GM23338 (cell line): Measurements from ENCODE around the gene SIL1. TPM values are rescaled to one million over a fixed set of nuclear protein-coding genes. Genes with fewer than 3 reads are reported as not detected.

Source experiments
- ATAC-seq: fragments of 200-7000 bp; cut with Tn5 transposase; 3 replicates; pipeline ENCODE4 v1.9.1; 2020
- DNase-seq: peaks from one replicate; pipeline ENCODE4 v3.0.0-alpha.2; 2015; ENCODE audit warnings: low spot score
- H2AFZ ChIP-seq: fragments of 200-600 bp; sonication (generic); 2 replicates; pipeline ENCODE4 v1.8.0; 2016; ENCODE audit warnings: antibody characterized with exemption, mild to moderate bottlenecking, moderate library complexity
- H3F3A ChIP-seq: fragments of 200-600 bp; sonication (generic); replicated peaks from 2 replicates; pipeline ENCODE4 v1.8.0; 2017; ENCODE audit warnings: antibody characterized with exemption, mixed run types, low read depth
- H3K27ac ChIP-seq: fragments of 200-600 bp; sonication (generic); 2 replicates; pipeline ENCODE4 v1.6.1; 2016; ENCODE audit warnings: low read depth
- H3K27me3 ChIP-seq: fragments of 200-600 bp; sonication (generic); 2 replicates; pipeline ENCODE4 v1.8.0; 2016; ENCODE audit warnings: mild to moderate bottlenecking, mixed run types, moderate library complexity; ENCODE audit not compliant: insufficient read depth
- H3K36me3 ChIP-seq: fragments of 200-600 bp; sonication (generic); 2 replicates; pipeline ENCODE4 v1.8.0; 2016; ENCODE audit warnings: mild to moderate bottlenecking; ENCODE audit not compliant: insufficient read depth
- H3K4me1 ChIP-seq: fragments of 200-600 bp; sonication (generic); 2 replicates; pipeline ENCODE4 v1.8.0; 2016; ENCODE audit warnings: mild to moderate bottlenecking, moderate library complexity; ENCODE audit not compliant: insufficient read depth
- H3K4me2 ChIP-seq: fragments of 200-600 bp; sonication (generic); 2 replicates; pipeline ENCODE4 v1.7.1; 2017; ENCODE audit warnings: mixed run types
- H3K4me3 ChIP-seq: fragments of 200-600 bp; sonication (generic); 2 replicates; pipeline ENCODE4 v1.6.1; 2016; ENCODE audit warnings: mixed run types
- H3K79me2 ChIP-seq: fragments of 200-600 bp; sonication (generic); replicated peaks from 2 replicates; pipeline ENCODE4 v1.8.0; 2017; ENCODE audit warnings: mild to moderate bottlenecking; ENCODE audit not compliant: insufficient read depth
- H3K9me2 ChIP-seq: fragments of 200-600 bp; sonication (generic); 2 replicates; pipeline ENCODE4 v1.8.0; 2017; ENCODE audit not compliant: insufficient read depth
- H4K20me1 ChIP-seq: fragments of 200-600 bp; sonication (generic); replicated peaks from 2 replicates; pipeline ENCODE4 v1.8.0; 2017; ENCODE audit warnings: mild to moderate bottlenecking; ENCODE audit not compliant: insufficient read depth
- H3K27ac Mint-ChIP-seq: 2 replicates; pipeline ENCODE4 v1.8.0; 2020; ENCODE audit warnings: inconsistent platforms, mild to moderate bottlenecking, moderate library complexity, mixed read lengths
- H3K27me3 Mint-ChIP-seq: 3 replicates; pipeline ENCODE4 v1.8.0; 2022; ENCODE audit warnings: low read depth, mild to moderate bottlenecking, moderate library complexity, mixed read lengths, inconsistent platforms; ENCODE audit not compliant: insufficient read depth, poor library complexity
- H3K36me3 Mint-ChIP-seq: 3 replicates; pipeline ENCODE4 v1.8.0; 2021; ENCODE audit warnings: low read depth, mild to moderate bottlenecking, inconsistent platforms, moderate library complexity, mixed read lengths
- H3K4me1 Mint-ChIP-seq: 3 replicates; pipeline ENCODE4 v1.8.0; 2020; ENCODE audit warnings: mild to moderate bottlenecking, inconsistent platforms, mixed read lengths
- H3K4me3 Mint-ChIP-seq: 3 replicates; pipeline ENCODE4 v1.8.0; 2021; ENCODE audit warnings: moderate library complexity, mild to moderate bottlenecking, inconsistent platforms, mixed read lengths
- H3K9me3 Mint-ChIP-seq: 3 replicates; pipeline ENCODE4 v1.8.0; 2020; ENCODE audit warnings: moderate library complexity, mild to moderate bottlenecking, inconsistent platforms, mixed read lengths
- CREB1 ChIP-seq: fragments of 250-450 bp; sonication (Bioruptor Pico); IDR thresholded peaks from 2 replicates; pipeline ENCODE4 v1.5.0; 2020; ENCODE audit warnings: low read depth, mild to moderate bottlenecking, moderate library complexity
- EZH2 ChIP-seq: fragments of 200-600 bp; sonication (generic); IDR thresholded peaks from one replicate; pipeline ENCODE4 v1.8.0; 2017; ENCODE audit warnings: antibody characterized with exemption, mild to moderate bottlenecking, low read depth; ENCODE audit not compliant: unreplicated experiment
- EZH2phosphoT487 ChIP-seq: fragments of 200-600 bp; sonication (generic); IDR thresholded peaks from one replicate; pipeline ENCODE4 v1.8.1; 2018; ENCODE audit warnings: antibody characterized with exemption; ENCODE audit not compliant: unreplicated experiment
- JUNB ChIP-seq: IDR thresholded peaks from one replicate; pipeline ENCODE4 v1.6.1; 2016; ENCODE audit warnings: antibody characterized with exemption; ENCODE audit not compliant: unreplicated experiment
- POLR2AphosphoS5 ChIP-seq: IDR thresholded peaks from 2 replicates; pipeline ENCODE4 v1.6.1; 2016; ENCODE audit warnings: antibody characterized with exemption, low read depth
- REST ChIP-seq: IDR thresholded peaks from one replicate; pipeline ENCODE4 v1.6.1; 2018; ENCODE audit warnings: antibody characterized with exemption; ENCODE audit not compliant: unreplicated experiment
- STAT1 ChIP-seq: IDR thresholded peaks from one replicate; pipeline ENCODE4 v1.6.1; 2016; ENCODE audit warnings: antibody characterized with exemption; ENCODE audit not compliant: unreplicated experiment
- ZNF114 ChIP-seq: fragments of 250-450 bp; sonication (Bioruptor Pico); IDR thresholded peaks from 2 replicates; pipeline ENCODE4 v1.5.0; 2020; ENCODE audit warnings: mild to moderate bottlenecking, moderate library complexity
- ZNF331 ChIP-seq: fragments of 250-450 bp; sonication (Bioruptor Pico); IDR thresholded peaks from 2 replicates; pipeline ENCODE4 v1.5.0; 2020; ENCODE audit warnings: low read depth, mild to moderate bottlenecking, moderate library complexity
- ZNF462 ChIP-seq: fragments of 250-450 bp; sonication (Bioruptor Pico); IDR thresholded peaks from 2 replicates; pipeline ENCODE4 v1.5.0; 2020; ENCODE audit warnings: mild to moderate bottlenecking, moderate library complexity
- polyA plus RNA-seq: library from polyadenylated mRNA; unstranded; fragments of >200 nt; fragmentation: Nextera tagmentation; extraction: Ambion mirVana; gene quantifications from 2 replicates; pipeline ENCODE4 v1.2.1, GENCODE V29; 2016
- total RNA-seq: library from RNA; depleted of rRNA; stranded (reverse); fragments of >200 nt; shearing (Covaris generic); gene quantifications from 2 replicates; pipeline ENCODE4 v1.2.3, GENCODE V29; 2014

The SIL1 gene
- total and polyA plus RNA-seq, 2 experiments from 2014 or later = 5.5 to 5.9 TPM

GRCh38 chr5:138966236-138966985, 231.8 kb downstream of the SIL1 start:
- Histone ChIP-seq H3K27ac (no peak overlapping the region), H3K4me2 (no peak overlapping the region), H3F3A (no peaks in the 10 kb centered on the region), H3K27me3 (no peaks in the 10 kb centered on the region), H3K79me2 (no peaks in the 10 kb centered on the region), H3K9me2 (0 out of 2 replicates have a peak, but pooled peaks cover 3% of the 10 kb centered on the region), H3K36me3 (no peaks in the 10 kb centered on the region), H2AFZ (no peak overlapping the region), H3K4me1 (peaks cover 28% of the 10 kb centered on the region), H4K20me1 (no peaks in the 10 kb centered on the region), H3K4me3 (no peak overlapping the region)
- H3K36me3 Mint-ChIP-seq = no peaks in the 10 kb centered on the region
- H3K4me3 Mint-ChIP-seq = no peak overlapping the region
- H3K27ac Mint-ChIP-seq = no peak overlapping the region
- DNase-seq (no peak), ATAC-seq (no peak)
- TF ChIP-seq CREB1 (CRISPR knock-in tag) = no peak
- no peak for TF ChIP-seq ZNF462 (CRISPR knock-in tag)
- TF ChIP-seq ZNF331 (CRISPR knock-in tag) = no peak
- no peak for TF ChIP-seq EZH2phosphoT487
- TF ChIP-seq ZNF114 (CRISPR knock-in tag) = no peak
- no peak for TF ChIP-seq EZH2
- no peak for TF ChIP-seq STAT1
- no peak for TF ChIP-seq JUNB
- no peak for TF ChIP-seq POLR2AphosphoS5
- TF ChIP-seq REST = no peak
- no peaks in the 10 kb centered on the region for H3K9me3 Mint-ChIP-seq
- H3K27me3 Mint-ChIP-seq = peaks cover 4% of the 10 kb centered on the region
- peaks cover 41% of the 10 kb centered on the region for H3K4me1 Mint-ChIP-seq
